Skeletal muscle cell (primary cell): ENCODE results near the gene TRPV3.

Experiments used
- DNase-seq: peaks from one replicate; pipeline ENCODE4 v3.0.0-alpha.2; 2010; ENCODE audit warnings: low read depth
- H3K4me3 ChIP-seq: 2 replicates; pipeline ENCODE4 v1.5.1; 2011; ENCODE audit warnings: low read depth, mild to moderate bottlenecking, control low read depth, low read length, moderate library complexity

TRPV3 gene

DNA sequence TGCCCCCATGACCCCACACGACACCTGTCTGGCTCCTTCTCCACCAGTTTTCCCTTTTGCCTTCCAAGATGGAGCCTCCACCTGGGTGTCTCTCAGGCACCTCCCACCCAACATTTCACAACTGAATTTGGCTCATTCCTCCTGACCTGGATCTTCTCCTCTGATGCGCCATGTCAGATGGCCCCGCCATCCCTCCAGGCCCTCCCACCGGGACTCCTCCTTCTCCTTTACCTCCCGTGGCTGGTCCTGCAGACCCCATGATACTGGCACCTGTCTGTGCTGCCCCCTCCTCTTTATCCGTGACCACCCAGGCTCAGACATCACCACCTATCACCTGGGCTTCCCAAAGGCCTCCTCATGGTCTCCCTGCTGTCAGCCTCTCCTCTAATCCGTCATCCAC, 4.7 kb downstream of the TRPV3 start:
- no peak overlapping the region for H3K4me3 ChIP-seq
- no peak for DNase-seq

GRCh38 chr17:3551189-3551588, 6.4 kb downstream of the TRPV3 start:
- H3K4me3 ChIP-seq, result no peak overlapping the region
- DNase-seq, result no peak

DNA sequence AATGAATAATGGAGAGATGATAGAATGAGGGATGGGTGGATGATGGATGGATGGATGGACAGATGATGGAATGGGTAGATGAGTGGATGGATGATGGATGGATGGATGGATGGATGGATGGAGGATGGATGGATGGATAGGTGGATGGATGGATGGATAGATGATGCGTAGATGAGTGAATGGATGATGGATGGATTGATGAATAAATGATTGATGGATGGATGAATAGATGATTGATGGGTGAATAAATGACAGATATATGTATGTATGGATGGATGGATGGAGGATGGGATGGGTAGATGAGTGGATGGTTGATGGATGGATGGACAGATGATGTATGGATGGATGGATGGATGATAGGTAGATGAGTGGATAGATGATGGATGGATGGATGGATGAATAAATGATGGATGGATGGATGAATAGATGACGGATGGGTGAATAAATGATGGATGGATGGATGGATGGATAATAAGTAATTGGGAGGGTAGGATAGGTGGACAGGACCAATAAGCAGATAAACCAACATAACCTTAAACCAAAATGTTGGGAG, 7.9 kb downstream of the TRPV3 start:
- no peak overlapping the region for H3K4me3 ChIP-seq
- DNase-seq, result no peak

- DNase-seq, result no peak
- no peak overlapping the region for H3K4me3 ChIP-seq
Measured at GRCh38 chr17:3547628-3548027, 10.0 kb downstream of the TRPV3 start.

GRCh38 chr17:3546997-3547396, 10.6 kb downstream of the TRPV3 start:
- H3K4me3 ChIP-seq, result no peak overlapping the region
- DNase-seq, result no peak

GRCh38 chr17:3546521-3546920, 11.1 kb downstream of the TRPV3 start:
- no peak for DNase-seq

DNA sequence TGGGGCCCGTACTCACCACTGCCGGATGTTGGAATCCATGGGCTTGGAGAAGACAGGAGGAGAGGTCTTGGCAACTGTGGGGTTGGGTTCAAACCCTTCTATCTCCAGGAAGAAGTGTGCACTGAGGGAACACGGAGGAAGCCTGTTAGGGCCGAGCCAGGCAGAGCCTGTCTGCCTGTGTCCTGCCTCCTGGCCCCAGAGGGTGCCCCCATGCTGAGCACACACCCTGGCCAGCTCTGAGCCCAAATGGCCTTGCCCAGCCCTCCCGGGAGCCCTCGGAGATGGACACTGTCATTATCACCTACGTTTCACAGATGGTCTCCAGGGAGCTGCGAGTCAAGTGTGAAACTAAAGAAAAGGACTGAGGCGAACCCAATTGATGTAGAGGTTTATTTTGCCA, 12.5 kb downstream of the TRPV3 start:
- DNase-seq, result no peak
- no peak overlapping the region for H3K4me3 ChIP-seq

More at GRCh38 chr17:3546521-3546920, 11.1 kb downstream of the TRPV3 start:
- H3K4me3 ChIP-seq, result no peak overlapping the region

GRCh38 chr17:3544365-3544764, 13.2 kb downstream of the TRPV3 start:
- H3K4me3 ChIP-seq, result no peak overlapping the region
- no peak for DNase-seq

DNA sequence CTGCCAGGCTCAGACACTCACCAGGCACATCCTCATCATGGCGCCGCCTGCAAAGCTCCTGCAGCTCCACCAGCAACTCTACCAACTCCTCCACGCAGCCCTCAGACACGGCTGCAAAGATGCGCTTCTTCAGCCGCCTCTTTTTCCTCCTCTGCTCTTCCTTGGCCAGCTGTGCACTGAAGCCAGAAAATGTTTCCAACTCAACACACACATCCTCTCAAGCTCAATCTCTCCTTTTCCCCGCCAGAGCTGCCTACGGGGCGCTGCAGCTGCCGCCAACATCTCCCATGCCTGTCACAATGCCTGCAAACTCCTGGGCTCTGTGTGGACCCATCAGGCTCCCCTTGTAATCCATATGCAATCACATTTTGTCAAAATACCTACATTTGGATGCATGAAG, 14.2 kb downstream of the TRPV3 start:
- no peak for DNase-seq
- no peak overlapping the region for H3K4me3 ChIP-seq

DNA sequence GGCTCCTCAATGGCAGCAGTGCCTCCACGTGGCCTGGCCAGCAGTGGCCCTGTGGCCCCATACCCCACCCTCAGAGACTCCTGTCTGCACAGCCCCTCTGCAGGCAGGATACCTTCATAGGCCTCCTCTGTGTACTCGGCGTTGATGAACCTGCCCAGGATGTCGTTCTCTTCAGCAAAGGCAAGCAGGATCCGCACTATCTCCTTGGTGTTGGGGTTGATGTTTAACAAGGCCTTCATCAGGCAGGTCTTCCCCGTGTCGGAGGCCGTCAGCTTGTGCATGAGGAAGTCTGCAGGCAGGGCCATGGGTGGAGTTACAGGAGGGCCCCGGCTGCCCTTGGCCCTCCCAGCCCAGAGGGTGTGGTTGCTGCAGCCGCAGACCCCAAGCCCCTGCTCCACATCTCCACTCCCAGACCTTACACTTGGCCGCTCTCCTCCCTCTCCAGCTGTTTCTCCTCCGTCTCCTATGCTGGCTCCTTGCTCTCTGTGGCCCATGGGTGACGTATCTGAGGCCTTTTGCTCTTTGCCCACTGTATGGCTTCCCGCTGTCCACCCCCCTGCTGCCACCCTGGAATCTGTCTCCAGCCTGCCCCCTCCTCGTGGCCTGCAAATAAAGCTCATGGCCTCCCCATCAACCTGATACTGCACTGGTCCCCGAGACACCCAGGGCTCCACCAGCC, 15.1 kb downstream of the TRPV3 start:
- no peak for DNase-seq
- no peak overlapping the region for H3K4me3 ChIP-seq

DNA sequence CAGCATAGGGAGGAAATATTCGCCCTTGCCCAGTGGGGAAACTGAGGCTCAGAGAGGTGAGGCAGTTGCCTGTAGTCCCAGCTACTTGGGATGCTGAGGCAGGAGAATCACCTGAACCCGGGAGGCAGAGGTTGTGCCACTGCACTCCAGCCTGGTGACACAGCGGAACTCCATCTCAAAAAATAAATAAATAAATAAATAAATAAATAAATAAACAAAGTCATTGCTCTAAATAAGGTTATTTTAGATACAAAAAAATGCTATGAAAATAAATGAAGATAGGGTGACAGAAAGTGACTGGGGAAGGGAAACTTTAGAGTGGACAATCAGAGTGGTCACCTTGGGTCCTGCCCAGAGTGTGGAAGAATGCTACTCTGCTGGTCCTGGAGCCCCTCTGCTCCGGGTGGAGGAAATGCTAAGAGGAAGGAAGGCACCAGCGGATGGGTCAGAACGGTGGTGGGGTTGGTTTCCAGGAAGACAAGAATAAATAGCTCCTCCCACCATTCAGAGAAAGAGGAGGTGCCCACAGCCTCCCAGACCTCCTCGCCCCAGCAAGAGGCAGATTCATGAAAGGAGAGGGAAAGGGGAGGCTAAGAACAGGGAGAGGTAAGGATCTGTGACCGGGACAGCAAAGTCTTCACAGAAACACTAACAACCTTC, 17.6 kb downstream of the TRPV3 start:
- no peak overlapping the region for H3K4me3 ChIP-seq
- no peak for DNase-seq

DNA sequence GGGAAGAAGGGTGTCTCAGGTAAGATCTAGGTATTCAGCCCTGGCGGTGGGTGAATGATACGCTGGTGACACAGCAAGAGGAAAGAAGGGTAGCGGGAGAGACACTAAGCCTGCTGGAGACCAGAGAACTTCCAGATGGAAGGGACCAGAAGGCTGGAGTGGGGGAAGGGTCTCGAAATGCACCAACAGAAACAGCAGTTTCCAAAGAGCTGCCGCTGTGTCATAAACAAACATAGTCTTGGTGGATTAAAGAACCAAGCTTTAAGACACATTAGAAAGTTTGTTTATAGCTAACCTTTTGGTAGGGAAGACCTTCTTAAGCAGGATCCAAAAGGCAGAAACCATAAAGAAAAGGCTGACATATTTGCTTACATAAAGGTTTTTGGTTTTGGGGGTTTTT, 20.9 kb downstream of the TRPV3 start:
- DNase-seq, result no peak
- H3K4me3 ChIP-seq, result no peak overlapping the region

GRCh38 chr17:3535253-3535995, 22.2 kb downstream of the TRPV3 start:
- H3K4me3 ChIP-seq, result peak overlapping the region; percentile 49
- DNase-seq, result no peak

GRCh38 chr17:3534881-3535252, 22.7 kb downstream of the TRPV3 start:
- DNase-seq, result no peak
- no peak overlapping the region for H3K4me3 ChIP-seq

DNA sequence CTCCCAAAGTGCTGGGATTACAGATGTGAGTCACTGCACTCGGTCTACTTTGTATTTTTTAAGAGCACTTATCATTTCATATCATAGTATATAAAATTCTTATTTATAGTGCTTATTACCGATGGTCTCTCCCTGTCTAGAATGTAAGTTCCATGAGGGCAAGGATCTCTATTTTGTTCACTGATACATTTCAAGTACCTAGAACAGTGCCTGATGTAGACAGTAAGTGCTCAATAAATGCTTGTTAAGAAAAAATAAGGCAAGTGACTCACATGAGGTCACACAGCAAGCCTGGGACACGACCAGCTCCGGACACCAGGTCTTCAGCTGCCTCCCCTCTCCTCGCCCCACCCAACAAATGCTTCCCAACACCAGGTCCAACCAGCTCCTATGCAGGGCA, 23.9 kb downstream of the TRPV3 start:
- H3K4me3 ChIP-seq, result no peak overlapping the region
- DNase-seq, result no peak

DNA sequence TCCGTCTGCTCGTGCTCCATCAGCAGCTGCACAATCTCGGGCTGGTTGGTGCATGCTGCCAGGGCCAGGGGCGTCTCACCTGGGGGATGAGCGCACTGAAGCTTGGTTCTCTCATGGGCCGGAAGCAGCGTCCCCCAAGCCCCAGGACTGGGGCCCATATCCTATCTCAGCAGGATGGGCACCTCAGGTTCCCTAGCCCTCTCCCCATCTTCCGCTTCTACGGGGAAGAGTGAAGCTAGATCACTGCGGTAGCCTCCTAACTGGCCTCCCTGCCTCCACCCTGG, 24.8 kb downstream of the TRPV3 start:
- no peak overlapping the region for H3K4me3 ChIP-seq
- DNase-seq, result no peak

- no peak for DNase-seq
- H3K4me3 ChIP-seq, result no peak overlapping the region
Measured at GRCh38 chr17:3532106-3532858, 25.3 kb downstream of the TRPV3 start.

DNA sequence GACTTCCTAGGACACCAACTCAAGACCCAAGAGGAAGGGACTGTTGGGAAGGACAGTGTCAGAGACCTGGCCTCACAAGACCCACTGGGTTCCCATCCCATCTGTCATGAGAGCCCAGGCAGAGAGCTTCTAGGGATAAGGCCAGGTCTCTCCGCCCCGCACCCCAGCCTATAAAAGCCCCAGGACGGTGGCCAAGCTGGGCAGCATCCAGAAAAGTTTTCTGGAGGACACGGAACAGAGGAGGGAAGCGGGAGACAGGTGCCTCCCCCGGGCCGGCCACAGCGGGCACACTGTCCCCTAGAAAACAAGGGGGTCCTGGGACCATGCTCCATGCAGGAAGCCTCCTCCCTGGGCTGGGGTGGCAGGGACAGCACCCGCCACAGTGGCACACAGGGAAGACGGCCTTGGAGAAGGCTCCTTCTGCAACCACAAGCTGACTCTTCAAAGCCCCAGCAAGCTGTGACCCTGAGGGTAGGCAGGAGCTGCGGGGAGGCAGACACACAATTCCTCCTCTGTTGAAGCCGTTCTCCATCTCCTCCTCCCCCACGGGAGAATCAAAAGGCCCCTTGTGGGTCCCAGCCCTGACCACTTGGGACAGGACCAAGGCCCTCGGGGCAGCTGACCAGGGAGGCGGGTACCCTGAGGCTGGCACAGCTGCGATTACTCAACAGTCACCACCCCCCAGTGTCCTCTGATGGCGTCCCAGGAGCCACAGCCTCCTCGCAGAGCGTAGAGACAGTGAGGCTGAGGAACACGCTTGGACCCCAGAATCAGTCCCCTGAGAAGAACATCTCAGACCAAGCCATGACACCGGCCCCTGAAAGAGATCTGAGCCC, 26.1 kb downstream of the TRPV3 start:
- DNase-seq, result no peak
- H3K4me3 ChIP-seq, result no peak overlapping the region
